HEK293T (cell line): ENCODE data around the gene ANKRD11.

Experiments used
- ARNT ChIP-seq: fragments of 450-650 bp; IDR thresholded peaks from 2 replicates; pipeline ENCODE4 v1.6.1; 2017; ENCODE audit warnings: mild to moderate bottlenecking
- BHLHE40 ChIP-seq: fragments of 450-650 bp; IDR thresholded peaks from 2 replicates; pipeline ENCODE4 v1.6.1; 2016; ENCODE audit warnings: mild to moderate bottlenecking, moderate library complexity, borderline replicate concordance
- ELF4 ChIP-seq: fragments of 450-650 bp; IDR thresholded peaks from 2 replicates; pipeline ENCODE4 v1.6.1; 2017; ENCODE audit warnings: antibody characterized with exemption
- FOXA1 ChIP-seq: fragments of 450-650 bp; IDR thresholded peaks from 2 replicates; pipeline ENCODE4 v1.6.1; 2016; ENCODE audit warnings: mild to moderate bottlenecking
- FOXK2 ChIP-seq: fragments of 450-650 bp; IDR thresholded peaks from 2 replicates; pipeline ENCODE4 v1.6.1; 2016; ENCODE audit warnings: mild to moderate bottlenecking
- FOXM1 ChIP-seq: fragments of 450-650 bp; IDR thresholded peaks from 2 replicates; pipeline ENCODE4 v1.6.1; 2017; ENCODE audit warnings: mild to moderate bottlenecking, borderline replicate concordance
- HDGF ChIP-seq: fragments of 450-650 bp; IDR thresholded peaks from 2 replicates; pipeline ENCODE4 v1.6.1; 2017; ENCODE audit warnings: antibody characterized with exemption, borderline replicate concordance
- L3MBTL2 ChIP-seq: fragments of 450-650 bp; conservative IDR thresholded peaks from 2 replicates; pipeline ENCODE4 v1.6.1; 2016; ENCODE audit warnings: mild to moderate bottlenecking
- LEF1 ChIP-seq: fragments of 450-650 bp; IDR thresholded peaks from 2 replicates; pipeline ENCODE4 v1.6.1; 2017; ENCODE audit warnings: mild to moderate bottlenecking, borderline replicate concordance
- SP1 ChIP-seq: fragments of 450-650 bp; IDR thresholded peaks from 2 replicates; pipeline ENCODE4 v1.6.1; 2017
- SUZ12 ChIP-seq: fragments of 450-650 bp; IDR thresholded peaks from 2 replicates; pipeline ENCODE4 v1.6.1; 2016; ENCODE audit warnings: mild to moderate bottlenecking
- TARDBP ChIP-seq: fragments of 450-650 bp; IDR thresholded peaks from 2 replicates; pipeline ENCODE4 v1.6.1; 2016
- ZNF384 ChIP-seq: fragments of 450-650 bp; IDR thresholded peaks from 2 replicates; pipeline ENCODE4 v1.6.1; 2016
- TF ChIP-seq, protein P1 (sequence below): fragments of 450-650 bp; IDR thresholded peaks from 2 replicates; pipeline ENCODE4 v1.6.1; 2016

DNA sequence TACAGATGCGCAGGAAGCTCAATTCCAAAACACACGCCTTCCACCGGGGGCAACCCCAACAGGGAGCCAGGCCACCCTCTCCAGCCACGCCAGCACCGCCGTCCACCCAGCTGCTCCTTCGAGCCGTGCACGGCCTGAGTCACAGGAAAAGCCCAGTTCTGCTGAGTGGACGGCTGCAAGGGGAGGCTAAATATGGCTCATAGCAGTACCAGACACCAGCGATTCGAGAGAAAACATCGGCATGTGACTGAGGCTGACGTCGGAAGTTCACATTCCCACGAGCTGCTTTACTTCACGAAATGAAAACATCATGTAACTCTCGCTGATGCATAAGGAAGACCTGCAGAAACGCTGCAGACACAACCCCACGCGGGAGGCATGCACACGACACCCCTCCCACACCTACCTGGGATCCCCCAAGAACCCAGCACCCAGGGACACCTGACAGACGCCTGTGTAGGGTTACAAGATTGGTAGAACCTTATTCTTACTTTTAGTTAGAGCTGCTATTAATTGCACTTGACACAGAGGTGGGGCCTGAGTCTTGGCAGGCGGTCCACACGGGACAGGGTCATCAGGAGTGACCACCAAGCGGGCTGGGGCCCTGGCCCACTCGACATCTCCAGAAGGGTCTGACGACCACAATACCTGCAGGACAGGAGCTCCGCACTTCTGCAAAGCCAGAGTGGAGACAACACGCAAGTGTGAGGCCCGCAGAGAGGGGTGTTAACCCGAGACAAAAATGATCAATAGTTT is 116.8 kb downstream of the ANKRD11 start:
- no peak for TF ChIP-seq SP1
- no peak for TF ChIP-seq FOXA1
- TF ChIP-seq BHLHE40: no peak
- no peak for TF ChIP-seq ZNF384
- no peak for TF ChIP-seq FOXM1
- no peak for TF ChIP-seq HDGF
- TF ChIP-seq SUZ12: no peak
- no peak for TF ChIP-seq ARNT
- TF ChIP-seq TARDBP: no peak
- TF ChIP-seq FOXK2: no peak
- no peak for TF ChIP-seq ELF4
- no peak for TF ChIP-seq LEF1
- TF ChIP-seq, protein P1, sequence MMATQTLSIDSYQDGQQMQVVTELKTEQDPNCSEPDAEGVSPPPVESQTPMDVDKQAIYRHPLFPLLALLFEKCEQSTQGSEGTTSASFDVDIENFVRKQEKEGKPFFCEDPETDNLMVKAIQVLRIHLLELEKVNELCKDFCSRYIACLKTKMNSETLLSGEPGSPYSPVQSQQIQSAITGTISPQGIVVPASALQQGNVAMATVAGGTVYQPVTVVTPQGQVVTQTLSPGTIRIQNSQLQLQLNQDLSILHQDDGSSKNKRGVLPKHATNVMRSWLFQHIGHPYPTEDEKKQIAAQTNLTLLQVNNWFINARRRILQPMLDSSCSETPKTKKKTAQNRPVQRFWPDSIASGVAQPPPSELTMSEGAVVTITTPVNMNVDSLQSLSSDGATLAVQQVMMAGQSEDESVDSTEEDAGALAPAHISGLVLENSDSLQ: no peak
- no peak for TF ChIP-seq L3MBTL2
